Body of pancreas (tissue), 4 donors: ENCODE results near the gene SUN3. TPM values are rescaled to one million over a fixed set of nuclear protein-coding genes. Genes with fewer than 3 reads are reported as not detected.

Experiments used
- ATAC-seq: fragments of 150-250 bp; one replicate; pipeline ENCODE4 v1.9.1; 2016
- DNase-seq, 4 donors: peaks; one replicate each; pipeline ENCODE4 v3.0.0-alpha.2; 2019
- H3K27ac ChIP-seq, 4 donors: fragments of 200-600 bp; sonication (generic); 1 replicate in 3 of 4; 2 replicates in 1 of 4; pipeline versions ENCODE4 v1.5.1 to v1.6.1; 2016 to 2019; ENCODE audit warnings: mild to moderate bottlenecking in 1 of 4, mixed read lengths in 1 of 4, moderate library complexity in 1 of 4
- H3K27me3 ChIP-seq, 2 donors: fragments of 200-600 bp; sonication (generic); one replicate each; pipeline ENCODE4 v1.6.0; 2016; ENCODE audit warnings: mild to moderate bottlenecking in 1 of 2
- H3K36me3 ChIP-seq, 2 donors: fragments of 200-600 bp; sonication (generic); replicated peaks in 1 of 2; 2 replicates each; pipeline ENCODE4 v1.5.1; 2016; ENCODE audit warnings: low read depth in 2 of 2; ENCODE audit not compliant: insufficient read depth in 1 of 2
- H3K4me1 ChIP-seq: fragments of 200-600 bp; sonication (generic); one replicate; pipeline ENCODE4 v1.6.0; 2016
- H3K4me3 ChIP-seq, 2 donors: fragments of 200-600 bp; sonication (generic); 1 replicate in 1 of 2; 2 replicates in 1 of 2; pipeline ENCODE4 v1.5.1; 2016 to 2019
- H3K9me3 ChIP-seq, 3 donors: fragments of 200-600 bp; sonication (generic); 1 replicate in 2 of 3; 2 replicates in 1 of 3; pipeline ENCODE4 v1.5.1; 2016
- POLR2A ChIP-seq, 3 donors: fragments of 450-650 bp; IDR thresholded peaks; one replicate each; pipeline ENCODE4 v1.6.1; 2016; ENCODE audit warnings: antibody characterized with exemption in 3 of 3, mild to moderate bottlenecking in 2 of 3
- WGBS, 2 donors: methylation state at CpG; one replicate each; pipeline ENCODE4 v1.1.5; 2017; 5-methylcytosine and 5-hydroxymethylcytosine counted together
- intact Hi-C: fragments of 100-400 bp; cut with DNase I; formaldehyde crosslinking; loops from one replicate; pipeline ENCODE4 v1.15.1; 2023
- total RNA-seq, 2 donors: library from RNA; depleted of rRNA; stranded (reverse); fragments of >200 nt; gene quantifications; one replicate each; pipeline ENCODE4 v1.1.0, GENCODE V29; 2016

Gene SUN3
- total RNA-seq, 2 donors from 2014 or later = not detected

DNA sequence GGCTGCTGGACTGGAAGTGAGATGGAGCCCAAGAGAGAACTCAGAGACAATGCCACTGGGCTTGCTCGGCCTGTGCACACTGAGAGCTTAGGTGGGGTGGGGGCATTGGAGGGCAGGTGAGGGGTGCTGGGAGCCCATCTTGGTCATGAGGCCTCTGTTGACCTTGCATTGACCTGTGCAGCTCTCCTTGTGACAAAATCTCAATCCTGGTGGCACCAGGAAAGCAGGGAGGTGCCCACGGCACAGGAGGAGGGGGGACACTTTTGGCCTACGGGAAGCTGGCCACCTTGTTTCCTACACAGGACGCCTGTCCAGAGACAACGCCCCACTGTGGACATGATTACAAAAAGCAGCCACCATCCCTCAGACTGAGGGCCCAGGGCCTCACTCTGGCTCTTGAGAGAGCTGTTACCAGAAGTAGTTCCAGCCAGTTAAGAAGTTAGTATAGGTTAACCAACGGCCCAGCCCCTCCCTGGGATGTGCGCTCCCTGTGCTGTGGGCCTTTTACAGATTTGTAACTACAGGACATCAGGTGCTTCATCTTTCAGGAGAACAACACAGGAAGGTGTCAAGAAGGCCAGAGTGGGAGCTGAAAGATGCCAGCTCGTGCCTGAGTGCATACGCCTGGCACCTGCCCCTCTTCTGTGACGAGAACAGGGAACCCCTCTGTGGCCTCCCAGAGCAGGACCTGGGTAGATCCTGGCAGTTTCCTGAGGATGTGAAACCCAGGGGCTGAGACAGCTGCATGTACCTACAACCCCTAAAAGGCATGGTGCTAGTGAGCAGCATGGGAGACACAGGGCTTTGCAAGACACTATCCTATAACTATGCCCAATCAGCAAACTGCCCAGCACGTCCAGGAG, 91.0 kb downstream of the SUN3 start:
- Histone ChIP-seq H3K36me3 (no peaks in the 10 kb centered on the region), H3K27ac (no peak overlapping the region), H3K4me3 (no peak overlapping the region), H3K4me1 (no peaks in the 10 kb centered on the region), H3K27me3 (no peaks in the 10 kb centered on the region), H3K9me3 (no peaks in the 10 kb centered on the region)
- WGBS, 2 donors = 71 to 80% methylated on average over 6 to 11 of the region's 11 CpGs
- ATAC-seq = no peak
- no peak for DNase-seq
- no peak for TF ChIP-seq POLR2A (IDR thresholded peaks at IDR 0.05)
- intact Hi-C loops = no loop called here

Other genes starting within 250 kb of the SUN3 start
- gene PKD1L1, start 80.6 kb downstream of the SUN3 start, total RNA-seq = 1 to 10 TPM in 1 of 2 donors, under 1 TPM in 1; 0.26 to 4.0 TPM
- 10 to 100 TPM; 15.2 to 16.9 TPM for gene HUS1, start 49.5 kb downstream of the SUN3 start, total RNA-seq
- under 1 TPM in 1 of 2 donors, not detected in 1; 0.26 TPM for gene C7orf57, start 6.4 kb upstream of the SUN3 start, total RNA-seq
- 1 to 10 TPM; 7.3 to 9.9 TPM for gene UPP1, start 60.2 kb upstream of the SUN3 start, total RNA-seq
- under 1 TPM; under 0.01 TPM for gene ABCA13, start 142.4 kb upstream of the SUN3 start, total RNA-seq